SH-SY5Y (cell line): Measurements from ENCODE around the gene ZEB2.

Experiments used
- GATA2 ChIP-seq: IDR thresholded peaks from 2 replicates; pipeline ENCODE4 v1.6.1; 2011; ENCODE audit warnings: mild to moderate bottlenecking, low read depth, low read length
- GATA3 ChIP-seq: IDR thresholded peaks from 2 replicates; pipeline ENCODE4 v1.6.1; 2011; ENCODE audit warnings: low read depth, mild to moderate bottlenecking, low read length, moderate library complexity

DNA sequence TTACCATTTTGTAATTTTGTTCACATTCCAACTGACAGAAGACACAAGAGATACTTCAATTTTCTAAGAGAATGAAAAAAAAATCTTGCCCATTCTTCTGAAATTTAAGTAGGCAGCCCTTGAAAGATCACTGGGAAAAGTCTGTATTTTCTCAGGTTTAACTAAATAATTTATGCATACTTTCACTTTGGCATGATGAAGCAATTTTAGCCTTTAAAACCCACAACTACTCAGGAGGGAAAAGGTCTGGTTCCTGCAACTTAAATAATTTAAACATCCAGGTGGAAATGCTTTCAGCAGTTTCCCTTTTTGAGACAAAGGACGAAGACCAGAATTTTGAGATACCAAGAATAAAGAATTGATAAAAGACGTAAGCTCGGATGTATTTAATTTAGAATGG is 61.4 kb downstream of the ZEB2 start:
- no peak for TF ChIP-seq GATA2
- TF ChIP-seq GATA3, result no peak
